Measurements from ENCODE around the gene MED25.

GRCh38 chr19:49863254-49863934, 45.3 kb downstream of the MED25 start:
- no peak for TF ChIP-seq CTCF (IDR thresholded peaks at IDR 0.05; ENCODE audit: low read depth, low read length)
- TF ChIP-seq POLR2A (IDR thresholded peaks at IDR 0.05; ENCODE audit: extremely low read depth, insufficient read length), result no peak
